ENCODE results near the gene UGGT2. TPM values are rescaled to one million over a fixed set of nuclear protein-coding genes. Genes with fewer than 3 reads are reported as not detected.

Gene UGGT2
- total and polyA plus RNA-seq, 10 donors: 2.6 to 38.9 (median 15.1) TPM

- peaks cover 0 to 9% (median 2%) of the 10 kb centered on the region in 8 donors for H3K9me3 ChIP-seq
- DNase-seq: no peak
- no peaks in the 10 kb centered on the region for H3K27me3 ChIP-seq (replicated peaks in 1 of 7)
- no peak overlapping the region for H3K4me3 ChIP-seq
- WGBS, 5 donors: 82 to 90% (median 88%) methylated on average over 2 of the region's 2 CpGs
- H3K27ac ChIP-seq: no peak overlapping the region
- TF ChIP-seq POLR2A (IDR thresholded peaks at IDR 0.05) (no peak), POLR2AphosphoS5 (IDR thresholded peaks at IDR 0.05) (no peak)
- TF ChIP-seq, protein P1, sequence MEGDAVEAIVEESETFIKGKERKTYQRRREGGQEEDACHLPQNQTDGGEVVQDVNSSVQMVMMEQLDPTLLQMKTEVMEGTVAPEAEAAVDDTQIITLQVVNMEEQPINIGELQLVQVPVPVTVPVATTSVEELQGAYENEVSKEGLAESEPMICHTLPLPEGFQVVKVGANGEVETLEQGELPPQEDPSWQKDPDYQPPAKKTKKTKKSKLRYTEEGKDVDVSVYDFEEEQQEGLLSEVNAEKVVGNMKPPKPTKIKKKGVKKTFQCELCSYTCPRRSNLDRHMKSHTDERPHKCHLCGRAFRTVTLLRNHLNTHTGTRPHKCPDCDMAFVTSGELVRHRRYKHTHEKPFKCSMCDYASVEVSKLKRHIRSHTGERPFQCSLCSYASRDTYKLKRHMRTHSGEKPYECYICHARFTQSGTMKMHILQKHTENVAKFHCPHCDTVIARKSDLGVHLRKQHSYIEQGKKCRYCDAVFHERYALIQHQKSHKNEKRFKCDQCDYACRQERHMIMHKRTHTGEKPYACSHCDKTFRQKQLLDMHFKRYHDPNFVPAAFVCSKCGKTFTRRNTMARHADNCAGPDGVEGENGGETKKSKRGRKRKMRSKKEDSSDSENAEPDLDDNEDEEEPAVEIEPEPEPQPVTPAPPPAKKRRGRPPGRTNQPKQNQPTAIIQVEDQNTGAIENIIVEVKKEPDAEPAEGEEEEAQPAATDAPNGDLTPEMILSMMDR (IDR thresholded peaks at IDR 0.05 in 8 of 11, conservative IDR thresholded peaks at IDR 0.05 in 3 of 11): no peak
- intact Hi-C loops (cut with DNase I; ENCODE audit: low total_unique reads): no loop called here
- H3K4me1 ChIP-seq: no peaks in the 10 kb centered on the region
- peaks cover 0 to 97% (median 67%) of the 10 kb centered on the region in 6 donors for H3K36me3 ChIP-seq
These were observed 265.1 kb downstream of the UGGT2 start for GRCh38 chr13:95788100-95788463.

DNA sequence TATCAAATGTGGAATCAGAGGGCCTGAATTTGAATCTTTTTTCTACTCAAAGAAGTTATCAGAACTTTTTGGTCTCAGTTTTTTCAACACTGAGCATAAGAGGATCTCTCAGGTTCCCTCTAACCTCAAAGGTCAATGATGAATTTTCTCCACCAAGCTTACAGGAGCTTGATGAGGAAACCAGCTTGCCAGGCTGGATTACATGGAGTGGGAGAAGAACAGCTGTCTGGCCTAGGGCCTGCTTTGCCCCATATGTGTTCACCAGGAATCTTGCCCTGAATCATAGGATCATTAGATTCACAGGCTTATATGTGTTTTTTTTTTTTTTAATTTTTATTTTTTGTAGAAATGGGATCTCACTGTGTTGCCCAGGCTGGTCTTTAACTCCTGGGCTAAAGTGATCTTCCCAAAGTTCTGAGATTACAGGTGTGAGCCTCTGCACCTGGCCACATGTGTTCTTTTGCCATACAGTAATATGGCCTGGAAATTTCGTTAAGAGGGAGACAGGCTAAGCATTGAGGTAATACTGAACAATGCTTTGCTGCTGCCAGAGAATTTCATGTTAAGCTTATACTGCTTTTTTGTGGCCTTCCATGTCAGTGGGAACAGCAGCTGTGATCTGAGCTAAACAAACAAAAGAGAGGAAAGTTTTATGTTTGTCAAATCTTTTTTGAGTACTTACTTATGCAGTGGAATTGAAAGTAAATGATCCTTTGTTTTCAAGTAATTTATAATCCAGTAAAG lies 265.7 kb downstream of the UGGT2 start:
- DNase-seq: no peak
- intact Hi-C loops (cut with DNase I; ENCODE audit: low total_unique reads): no loop called here
- Histone ChIP-seq H3K9me3 (peaks cover 0 to 9% (median 2%) of the 10 kb centered on the region in 8 donors), H3K27me3 (replicated peaks in 1 of 7) (no peaks in the 10 kb centered on the region), H3K4me3 (no peak overlapping the region), H3K36me3 (peaks cover 0 to 95% (median 62%) of the 10 kb centered on the region in 6 donors), H3K4me1 (no peaks in the 10 kb centered on the region), H3K27ac (no peak overlapping the region)
- TF ChIP-seq, protein P1 (IDR thresholded peaks at IDR 0.05 in 8 of 11, conservative IDR thresholded peaks at IDR 0.05 in 3 of 11): no peak
- no peak for TF ChIP-seq POLR2AphosphoS5 (IDR thresholded peaks at IDR 0.05)
- no peak for TF ChIP-seq POLR2A (IDR thresholded peaks at IDR 0.05)
- WGBS, 5 donors: 74 to 96% (median 88%) methylated on average over 1 of the region's 1 CpG

- DNase-seq: no peak
- peaks cover 0 to 18% (median 10%) of the 10 kb centered on the region in 8 donors for H3K9me3 ChIP-seq
- no peak overlapping the region for H3K4me3 ChIP-seq
- H3K27me3 ChIP-seq (replicated peaks in 1 of 7): no peaks in the 10 kb centered on the region
- H3K27ac ChIP-seq: no peak overlapping the region
- TF ChIP-seq, protein P1 (IDR thresholded peaks at IDR 0.05 in 8 of 11, conservative IDR thresholded peaks at IDR 0.05 in 3 of 11): no peak
- TF ChIP-seq POLR2AphosphoS5 (IDR thresholded peaks at IDR 0.05) (no peak), POLR2A (IDR thresholded peaks at IDR 0.05) (no peak)
- H3K4me1 ChIP-seq: no peaks in the 10 kb centered on the region
- intact Hi-C loops (cut with DNase I; ENCODE audit: low total_unique reads): no loop called here
- peaks cover 0 to 95% (median 47%) of the 10 kb centered on the region in 6 donors for H3K36me3 ChIP-seq
- WGBS, 5 donors: 86 to 93% (median 91%) methylated on average over 3 of the region's 3 CpGs
These were observed 268.3 kb downstream of the UGGT2 start for GRCh38 chr13:95784900-95785290.

- H3K36me3 ChIP-seq: peaks cover 0 to 95% (median 45%) of the 10 kb centered on the region in 6 donors
- 88 to 93% (median 90%) methylated on average over 6 of the region's 6 CpGs for WGBS, 5 donors
- intact Hi-C loops (cut with DNase I; ENCODE audit: low total_unique reads): no loop called here
These were observed 268.9 kb downstream of the UGGT2 start for GRCh38 chr13:95784161-95784899.

More at GRCh38 chr13:95784161-95784899, 268.9 kb downstream of the UGGT2 start:
- H3K9me3 ChIP-seq: peaks cover 0 to 16% (median 9%) of the 10 kb centered on the region in 8 donors
- no peak overlapping the region for H3K27ac ChIP-seq
- TF ChIP-seq, protein P1 (IDR thresholded peaks at IDR 0.05 in 8 of 11, conservative IDR thresholded peaks at IDR 0.05 in 3 of 11): no peak
- TF ChIP-seq POLR2AphosphoS5 (IDR thresholded peaks at IDR 0.05): no peak
- no peak for TF ChIP-seq POLR2A (IDR thresholded peaks at IDR 0.05)
- no peaks in the 10 kb centered on the region for H3K4me1 ChIP-seq
- no peaks in the 10 kb centered on the region for H3K27me3 ChIP-seq (replicated peaks in 1 of 7)
- no peak overlapping the region for H3K4me3 ChIP-seq
- no peak for DNase-seq
